HFFc6 (cell line): ENCODE results near the gene GPC5. TPM values are rescaled to one million over a fixed set of nuclear protein-coding genes. Genes with fewer than 3 reads are reported as not detected.

Source experiments
- DNase-seq: peaks from one replicate; pipeline ENCODE4 v3.0.0-alpha.2; 2018
- H3K27ac Mint-ChIP-seq: 2 replicates; pipeline ENCODE4 v1.8.0; 2020; ENCODE audit warnings: mild to moderate bottlenecking, mixed read lengths
- H3K27me3 Mint-ChIP-seq: 2 replicates; pipeline ENCODE4 v1.8.0; 2021; ENCODE audit warnings: mild to moderate bottlenecking, moderate library complexity, mixed read lengths; ENCODE audit not compliant: insufficient read depth
- H3K36me3 Mint-ChIP-seq: 2 replicates; pipeline ENCODE4 v1.8.0; 2021; ENCODE audit warnings: low read depth, mixed read lengths
- H3K4me1 Mint-ChIP-seq: 2 replicates; pipeline ENCODE4 v1.8.0; 2020; ENCODE audit warnings: low read depth, mixed read lengths
- H3K4me3 Mint-ChIP-seq: 2 replicates; pipeline ENCODE4 v1.8.0; 2020; ENCODE audit warnings: mild to moderate bottlenecking, moderate library complexity, mixed read lengths
- H3K9me3 Mint-ChIP-seq: 2 replicates; pipeline ENCODE4 v1.8.0; 2020; ENCODE audit warnings: mild to moderate bottlenecking, mixed read lengths
- total RNA-seq, 6 experiments: library from RNA; stranded (reverse); fragmentation: NEBNext Ultra II Directional; extraction: Animal tissue kit (Norgen Biotek cat#: 25700); gene quantifications; 2 replicates in 1 of 6; 3 replicates in 5 of 6; pipeline ENCODE4 v1.2.3, GENCODE V29; 2021
- TF ChIP-seq, protein P1 (sequence below): fragments of 200-600 bp; sonication (generic); IDR thresholded peaks from 2 replicates; pipeline ENCODE4 v1.5.0; 2021; ENCODE audit warnings: antibody characterized with exemption, mild to moderate bottlenecking

GPC5 gene
- total RNA-seq, 6 experiments from 2014 or later: 0.06 TPM; not detected in 5

GRCh38 chr13:91372911-91373310 lies 25.5 kb upstream of the GPC5 start:
- no peak overlapping the region for H3K27ac Mint-ChIP-seq
- H3K27me3 Mint-ChIP-seq: peaks cover 8% of the 10 kb centered on the region
- no peak overlapping the region for H3K4me3 Mint-ChIP-seq
- TF ChIP-seq, protein P1, sequence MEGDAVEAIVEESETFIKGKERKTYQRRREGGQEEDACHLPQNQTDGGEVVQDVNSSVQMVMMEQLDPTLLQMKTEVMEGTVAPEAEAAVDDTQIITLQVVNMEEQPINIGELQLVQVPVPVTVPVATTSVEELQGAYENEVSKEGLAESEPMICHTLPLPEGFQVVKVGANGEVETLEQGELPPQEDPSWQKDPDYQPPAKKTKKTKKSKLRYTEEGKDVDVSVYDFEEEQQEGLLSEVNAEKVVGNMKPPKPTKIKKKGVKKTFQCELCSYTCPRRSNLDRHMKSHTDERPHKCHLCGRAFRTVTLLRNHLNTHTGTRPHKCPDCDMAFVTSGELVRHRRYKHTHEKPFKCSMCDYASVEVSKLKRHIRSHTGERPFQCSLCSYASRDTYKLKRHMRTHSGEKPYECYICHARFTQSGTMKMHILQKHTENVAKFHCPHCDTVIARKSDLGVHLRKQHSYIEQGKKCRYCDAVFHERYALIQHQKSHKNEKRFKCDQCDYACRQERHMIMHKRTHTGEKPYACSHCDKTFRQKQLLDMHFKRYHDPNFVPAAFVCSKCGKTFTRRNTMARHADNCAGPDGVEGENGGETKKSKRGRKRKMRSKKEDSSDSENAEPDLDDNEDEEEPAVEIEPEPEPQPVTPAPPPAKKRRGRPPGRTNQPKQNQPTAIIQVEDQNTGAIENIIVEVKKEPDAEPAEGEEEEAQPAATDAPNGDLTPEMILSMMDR: no peak
- peaks cover 16% of the 10 kb centered on the region for H3K4me1 Mint-ChIP-seq
- DNase-seq: no peak
- H3K36me3 Mint-ChIP-seq: no peaks in the 10 kb centered on the region
- no peaks in the 10 kb centered on the region for H3K9me3 Mint-ChIP-seq

DNA sequence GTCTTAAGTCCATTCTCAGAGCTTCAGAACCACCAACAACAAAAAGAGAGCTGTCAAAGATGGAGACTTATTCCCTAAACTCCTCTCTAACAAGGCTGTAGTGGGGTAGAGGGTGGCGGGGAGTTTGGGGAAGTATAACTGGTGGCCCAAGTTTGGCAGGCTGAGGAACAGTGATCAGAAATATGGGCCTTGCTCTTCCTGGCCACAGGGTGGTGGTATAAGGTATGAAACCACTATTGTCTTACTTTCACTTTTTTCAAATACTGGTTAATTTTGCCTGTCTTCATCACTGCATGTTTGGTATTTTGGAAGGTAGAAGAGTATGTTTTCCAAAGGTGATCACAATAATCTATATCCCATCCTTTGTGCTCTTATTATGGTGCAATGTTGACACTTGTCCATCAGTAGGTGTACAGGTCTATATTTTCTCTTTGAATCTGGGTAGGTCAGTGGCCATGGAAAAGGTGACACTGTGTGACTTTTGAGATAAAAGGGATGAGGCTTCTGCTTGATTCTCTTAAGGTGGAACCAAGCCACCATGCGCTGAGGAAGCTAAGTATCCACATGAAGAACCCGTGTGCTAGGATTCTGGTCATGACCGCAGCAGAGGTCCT lies 23.2 kb upstream of the GPC5 start:
- no peaks in the 10 kb centered on the region for H3K9me3 Mint-ChIP-seq
- TF ChIP-seq, protein P1: peak; percentile 66
- no peaks in the 10 kb centered on the region for H3K36me3 Mint-ChIP-seq
- DNase-seq: no peak
- peak overlapping the region; percentile 5; the same call in 1 of the 2 replicates for H3K4me3 Mint-ChIP-seq
- H3K4me1 Mint-ChIP-seq: no peaks in the 10 kb centered on the region
- peaks cover 8% of the 10 kb centered on the region for H3K27me3 Mint-ChIP-seq
- no peak overlapping the region for H3K27ac Mint-ChIP-seq

DNA sequence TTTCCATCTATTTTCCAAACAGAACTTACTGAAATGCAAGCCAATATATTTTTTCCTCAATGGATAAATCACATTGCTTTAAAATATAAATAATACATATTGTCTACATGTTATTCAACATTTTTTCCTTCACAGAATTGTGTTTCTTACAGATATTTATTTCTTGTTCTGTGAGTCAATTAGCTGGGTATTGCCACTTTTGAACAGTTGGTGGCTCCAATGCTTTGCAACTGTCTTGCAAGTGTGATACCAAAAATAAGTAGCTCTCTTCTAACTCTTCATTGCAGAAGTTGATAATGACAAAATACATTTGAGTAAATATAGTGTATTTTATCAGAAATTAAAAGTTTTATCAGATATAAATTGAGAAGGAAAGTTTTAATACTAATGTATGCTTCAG lies 17.1 kb upstream of the GPC5 start:
- Mint-ChIP-seq H3K36me3 (no peaks in the 10 kb centered on the region), H3K4me3 (no peak overlapping the region), H3K4me1 (no peaks in the 10 kb centered on the region)

DNA sequence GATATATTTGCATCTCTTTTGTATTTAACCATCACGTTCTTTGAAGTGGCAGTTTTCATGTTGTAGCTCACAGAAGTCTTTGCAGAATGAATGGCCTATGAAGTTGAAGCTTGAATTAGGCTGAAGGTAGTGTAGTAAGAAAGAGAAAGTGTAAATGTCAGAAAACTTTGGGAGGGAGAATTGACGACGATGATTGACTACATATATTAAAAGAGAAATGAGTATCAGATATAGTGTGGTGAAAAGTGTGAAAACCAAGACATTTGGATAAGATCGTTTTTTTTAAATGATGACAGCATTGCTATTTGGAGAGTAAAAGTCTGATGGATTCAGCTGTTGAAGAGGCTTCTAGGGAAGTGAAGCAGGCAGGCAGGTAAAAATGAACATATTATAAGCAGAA lies 14.6 kb upstream of the GPC5 start:
- DNase-seq: no peak
- Mint-ChIP-seq H3K36me3 (no peaks in the 10 kb centered on the region), H3K4me1 (no peaks in the 10 kb centered on the region), H3K4me3 (no peak overlapping the region), H3K9me3 (no peaks in the 10 kb centered on the region), H3K27ac (no peak overlapping the region), H3K27me3 (no peaks in the 10 kb centered on the region)
- TF ChIP-seq, protein P1: no peak

More for the DNA sequence above, 17.1 kb upstream of the GPC5 start:
- no peak for DNase-seq
- TF ChIP-seq, protein P1: peak; percentile 38
- Mint-ChIP-seq H3K27me3 (peaks cover 2% of the 10 kb centered on the region; the same call in 1 of the 2 replicates), H3K27ac (no peak overlapping the region), H3K9me3 (no peaks in the 10 kb centered on the region)

DNA sequence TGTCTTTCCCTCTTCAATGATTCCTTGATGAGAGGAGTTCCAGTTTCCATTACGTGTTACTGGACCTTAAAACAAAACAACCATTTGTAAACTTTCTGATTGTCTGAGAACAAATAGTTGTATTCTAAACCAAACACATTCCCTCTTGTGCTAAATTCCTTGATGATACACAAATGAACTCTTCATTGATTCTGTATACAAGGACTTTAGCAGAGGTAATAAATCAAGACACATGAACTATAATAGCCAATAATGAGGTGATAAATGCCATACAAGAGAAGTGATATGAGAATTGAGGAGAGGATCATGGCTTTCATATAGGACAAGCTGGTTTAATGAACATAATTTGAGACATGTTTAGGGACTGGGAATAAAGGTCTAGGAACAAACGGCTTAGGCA lies 13.5 kb upstream of the GPC5 start:
- H3K4me1 Mint-ChIP-seq: no peaks in the 10 kb centered on the region
- H3K4me3 Mint-ChIP-seq: no peak overlapping the region
- H3K27me3 Mint-ChIP-seq: no peaks in the 10 kb centered on the region
- TF ChIP-seq, protein P1: no peak
- H3K36me3 Mint-ChIP-seq: no peaks in the 10 kb centered on the region
- DNase-seq: no peak
- H3K9me3 Mint-ChIP-seq: no peaks in the 10 kb centered on the region
- H3K27ac Mint-ChIP-seq: no peak overlapping the region
